PC-3 (cell line): ENCODE results near the gene CAMTA1. TPM values are rescaled to one million over a fixed set of nuclear protein-coding genes. Genes with fewer than 3 reads are reported as not detected.

Experiments
- ATAC-seq: fragments of 200-7000 bp; cut with Tn5 transposase; 2 replicates; pipeline ENCODE4 v1.9.1; 2020; ENCODE audit warnings: mild to moderate bottlenecking, moderate library complexity
- BruUV-seq: library from RNA; stranded (reverse); fragments of 400-500 nt; replicated peaks from 2 replicates; lab custom pipeline; 2021; lab: Mats Ljungman, UMichigan
- CTCF ChIA-PET: fragments of 300-600 bp; sonication (Branson Sonifier 250); formaldehyde crosslinking; loops from one replicate; lab custom pipeline; 2022; ENCODE audit warnings: antibody characterized with exemption; lab: Charles Lee
- POLR2A ChIA-PET: fragments of 300-600 bp; sonication (Branson Sonifier 250); formaldehyde crosslinking; loops from one replicate; lab custom pipeline; 2022; ENCODE audit warnings: antibody characterized with exemption; ENCODE audit not compliant: unreplicated experiment; lab: Charles Lee
- DNase-seq: peaks from one replicate; pipeline ENCODE4 v3.0.0-alpha.2; 2015
- H2AFZ ChIP-seq: fragments of 300-600 bp; sonication (generic); 2 replicates; pipeline ENCODE4 v1.6.0; 2016; ENCODE audit warnings: antibody characterized with exemption, low read length
- H3F3A ChIP-seq: fragments of 300-600 bp; sonication (generic); one replicate; pipeline ENCODE4 v1.6.0; 2017; ENCODE audit warnings: antibody characterized with exemption, low read length, control low read depth, mild to moderate bottlenecking; ENCODE audit not compliant: unreplicated experiment
- H3K27ac ChIP-seq: fragments of 300-600 bp; sonication (generic); 2 replicates; pipeline ENCODE4 v1.5.1; 2016; ENCODE audit warnings: mild to moderate bottlenecking, low read length
- H3K27me3 ChIP-seq: fragments of 300-600 bp; sonication (generic); 2 replicates; pipeline ENCODE4 v1.6.1; 2016; ENCODE audit warnings: low read length, mixed read lengths
- H3K36me3 ChIP-seq: fragments of 300-600 bp; sonication (generic); 2 replicates; pipeline ENCODE4 v1.6.1; 2016; ENCODE audit warnings: low read depth, mixed run types, low read length, mixed read lengths
- H3K4me1 ChIP-seq: fragments of 300-600 bp; sonication (generic); 2 replicates; pipeline ENCODE4 v1.5.1; 2016; ENCODE audit warnings: low read length; ENCODE audit not compliant: insufficient read depth
- H3K4me2 ChIP-seq: fragments of 300-600 bp; sonication (generic); 2 replicates; pipeline ENCODE4 v1.6.0; 2016; ENCODE audit warnings: low read length
- H3K4me3 ChIP-seq: fragments of 300-600 bp; sonication (generic); 2 replicates; pipeline ENCODE4 v1.5.1; 2016; ENCODE audit warnings: mild to moderate bottlenecking, low read length, mixed read lengths
- H3K79me2 ChIP-seq: fragments of 300-600 bp; sonication (generic); 2 replicates; pipeline ENCODE4 v1.6.1; 2017; ENCODE audit warnings: low read length, mixed read lengths
- H3K9ac ChIP-seq: fragments of 300-600 bp; sonication (generic); 2 replicates; pipeline ENCODE4 v1.6.0; 2016; ENCODE audit warnings: mild to moderate bottlenecking, low read length
- H3K9me2 ChIP-seq: fragments of 300-600 bp; sonication (generic); replicated peaks from 2 replicates; pipeline ENCODE4 v1.6.1; 2016; ENCODE audit warnings: mixed run types, low read length, mixed read lengths
- H3K9me3 ChIP-seq: fragments of 300-600 bp; sonication (generic); 2 replicates; pipeline ENCODE4 v1.6.1; 2016; ENCODE audit warnings: low read length, mixed read lengths
- H4K20me1 ChIP-seq: fragments of 300-600 bp; sonication (generic); 2 replicates; pipeline ENCODE4 v1.6.1; 2016; ENCODE audit warnings: low read length, mixed read lengths
- CTCF ChIP-seq: fragments of 300-600 bp; sonication (generic); conservative IDR thresholded peaks from 2 replicates; pipeline ENCODE4 v1.5.1; 2017; ENCODE audit warnings: antibody characterized with exemption, low read depth, mild to moderate bottlenecking, low read length
- EZH2 ChIP-seq: fragments of 300-600 bp; sonication (generic); IDR thresholded peaks from one replicate; pipeline ENCODE4 v1.6.1; 2017; ENCODE audit warnings: antibody characterized with exemption, mild to moderate bottlenecking, low read length; ENCODE audit not compliant: unreplicated experiment
- EZH2phosphoT487 ChIP-seq: fragments of 300-600 bp; sonication (generic); IDR thresholded peaks from 2 replicates; pipeline ENCODE4 v1.6.1; 2018; ENCODE audit warnings: mild to moderate bottlenecking, antibody characterized with exemption, low read length, borderline replicate concordance
- intact Hi-C: fragments of 100-400 bp; cut with micrococcal nuclease; formaldehyde crosslinking; loops from 2 replicates; pipeline ENCODE4 v1.9.0; 2023
- total RNA-seq: library from RNA; depleted of rRNA; stranded (reverse); fragments of >200 nt; gene quantifications from 2 replicates; pipeline ENCODE4 v1.2.3, GENCODE V29; 2014

CAMTA1 gene
- total RNA-seq, 1 experiment from 2014 or later, result 40.8 TPM

GRCh38 chr1:7754234-7754633, 969.0 kb downstream of the CAMTA1 start:
- BruUV-seq, result no TSS peak
- intact Hi-C loops, result no loop called here

DNA sequence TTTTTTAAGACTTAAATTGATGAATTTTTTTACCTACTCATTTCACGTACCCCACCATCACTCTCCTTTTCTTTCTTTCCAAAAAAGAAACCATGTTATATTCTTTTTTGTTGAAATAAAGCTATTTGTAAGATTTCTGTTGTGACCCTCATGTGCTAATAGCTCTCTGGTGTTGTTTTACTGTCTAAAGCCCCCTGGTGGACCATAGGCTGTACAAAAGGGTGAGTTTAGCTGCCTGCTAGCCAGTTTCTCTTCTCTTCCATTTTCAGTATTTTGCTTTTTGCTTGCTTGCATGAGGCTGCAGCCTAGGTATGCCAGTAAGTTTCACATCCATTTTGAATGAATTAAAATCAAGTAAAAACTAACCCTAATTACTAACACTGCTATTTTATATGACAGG, 970.2 kb downstream of the CAMTA1 start:
- H3K9me3 ChIP-seq, result no peaks in the 10 kb centered on the region
- no peaks in the 10 kb centered on the region for H3K36me3 ChIP-seq
- H3K9me2 ChIP-seq, result no peaks in the 10 kb centered on the region
- peak; percentile 56 for TF ChIP-seq CTCF
- no peak for TF ChIP-seq EZH2phosphoT487
- TF ChIP-seq EZH2, result no peak
- no peaks in the 10 kb centered on the region; the same call in 1 of the 2 replicates for H3K4me1 ChIP-seq
- intact Hi-C loops, result no loop called here
- peaks cover 6% of the 10 kb centered on the region; the same call in 1 of the 2 replicates for H3K27me3 ChIP-seq
- no peaks in the 10 kb centered on the region for H4K20me1 ChIP-seq
- no peaks in the 10 kb centered on the region for H3F3A ChIP-seq
- no peak overlapping the region for H3K9ac ChIP-seq
- H3K27ac ChIP-seq, result no peak overlapping the region
- no peak overlapping the region for H2AFZ ChIP-seq
- no TSS peak for BruUV-seq
- no peak overlapping the region for H3K4me3 ChIP-seq
- no peak overlapping the region for H3K4me2 ChIP-seq
- no peaks in the 10 kb centered on the region for H3K79me2 ChIP-seq
- ChIA-PET POLR2A (interaction anchor here (0.6 kb wide), 1 partner anchor 166 kb away, joined by 3 read pairs; no protein-coding TSS in a partner anchor), CTCF (interaction anchor here (0.6 to 5.0 kb wide), 2 partner anchors 26 to 87 kb away, joined by 3 to 92 read pairs; no protein-coding TSS in a partner anchor)
- DNase-seq, result peak; percentile 24
- ATAC-seq, result peak; percentile 37; the same call in 1 of the 2 replicates

More at GRCh38 chr1:7754234-7754633, 969.0 kb downstream of the CAMTA1 start:
- no peak for TF ChIP-seq EZH2phosphoT487
- no peaks in the 10 kb centered on the region for H3K9me3 ChIP-seq
- H3F3A ChIP-seq, result no peaks in the 10 kb centered on the region
- CTCF ChIA-PET, result interaction anchor here (5.0 kb wide), 1 partner anchor 86 kb away, joined by 92 read pairs; no protein-coding TSS in a partner anchor
- no peaks in the 10 kb centered on the region; the same call in 1 of the 2 replicates for H3K4me1 ChIP-seq
- no peak overlapping the region for H3K4me2 ChIP-seq
- H2AFZ ChIP-seq, result 0 out of 2 replicates have a peak overlapping the region, but pooled peaks have one; percentile 3
- no peaks in the 10 kb centered on the region for H3K79me2 ChIP-seq
- no peaks in the 10 kb centered on the region for H3K9me2 ChIP-seq
- peaks cover 12% of the 10 kb centered on the region; the same call in 1 of the 2 replicates for H3K27me3 ChIP-seq
- POLR2A ChIA-PET, result no interaction called here
- no peak overlapping the region for H3K9ac ChIP-seq
- no peaks in the 10 kb centered on the region for H4K20me1 ChIP-seq
- no peaks in the 10 kb centered on the region for H3K36me3 ChIP-seq
- ATAC-seq, result no peak
- H3K27ac ChIP-seq, result no peak overlapping the region
- no peak overlapping the region for H3K4me3 ChIP-seq
- no peak for DNase-seq

DNA sequence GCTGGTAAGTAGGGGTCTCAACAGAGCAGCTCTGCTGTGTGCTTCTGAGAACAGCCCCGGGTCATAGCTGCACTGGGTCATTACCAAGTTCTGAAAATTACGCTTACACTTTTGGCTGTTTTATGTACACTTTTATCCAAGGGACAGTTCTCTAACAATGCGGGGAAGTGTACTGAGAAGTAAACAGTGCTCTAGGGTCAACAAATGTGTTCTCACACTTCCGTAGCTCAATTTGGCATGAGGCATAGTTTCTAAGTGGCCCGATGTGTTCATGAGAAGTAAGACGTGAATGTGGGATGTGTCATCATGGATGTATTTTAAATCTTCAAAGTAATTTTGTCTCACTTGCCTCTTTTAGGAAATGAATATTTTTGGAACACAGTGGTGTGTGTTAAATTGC, 975.0 kb downstream of the CAMTA1 start:
- Histone ChIP-seq H3K4me1 (no peaks in the 10 kb centered on the region), H4K20me1 (no peaks in the 10 kb centered on the region), H3K9me3 (no peaks in the 10 kb centered on the region), H3F3A (no peaks in the 10 kb centered on the region), H3K4me3 (no peak overlapping the region), H3K27ac (no peak overlapping the region), H2AFZ (no peak overlapping the region), H3K36me3 (no peaks in the 10 kb centered on the region), H3K79me2 (no peaks in the 10 kb centered on the region), H3K27me3 (peaks cover 13% of the 10 kb centered on the region; the same call in 1 of the 2 replicates), H3K9me2 (no peaks in the 10 kb centered on the region), H3K4me2 (no peak overlapping the region), H3K9ac (no peak overlapping the region)
- BruUV-seq, result no TSS peak
- TF ChIP-seq CTCF, result no peak
- TF ChIP-seq EZH2phosphoT487, result no peak
- ChIA-PET CTCF (no interaction called here), POLR2A (no interaction called here)
- ATAC-seq, result peak; percentile 24; the same call in 1 of the 2 replicates
- no peak for DNase-seq
- intact Hi-C loops, result no loop called here
